Sigmoid colon (tissue), 7 donors: Measurements from ENCODE around the gene TENM4. TPM values are rescaled to one million over a fixed set of nuclear protein-coding genes. Genes with fewer than 3 reads are reported as not detected.

Experiments used
- DNase-seq: peaks from one replicate; pipeline ENCODE4 v3.0.0-alpha.2; 2019
- H3K27ac ChIP-seq, 4 donors: fragments of 200-600 bp; sonication (generic); one replicate each; pipeline ENCODE4 v1.5.1; 2016 to 2019; ENCODE audit warnings: mild to moderate bottlenecking in 1 of 4
- H3K27me3 ChIP-seq, 3 donors: fragments of 200-600 bp; sonication (generic); one replicate each; pipeline ENCODE4 v1.5.1; 2019; ENCODE audit warnings: mild to moderate bottlenecking in 1 of 3
- H3K36me3 ChIP-seq, 4 donors: fragments of 200-600 bp; sonication (generic); one replicate each; pipeline ENCODE4 v1.5.1; 2016 to 2019
- H3K4me1 ChIP-seq, 4 donors: fragments of 200-600 bp; sonication (generic); one replicate each; pipeline ENCODE4 v1.5.1; 2017 to 2019
- H3K4me3 ChIP-seq, 4 donors: fragments of 200-600 bp; sonication (generic); one replicate each; pipeline ENCODE4 v1.5.1; 2017 to 2019; ENCODE audit warnings: mild to moderate bottlenecking in 2 of 4, moderate library complexity in 1 of 4
- H3K9me3 ChIP-seq, 4 donors: fragments of 200-600 bp in 3 of 4; sonication (generic) in 3 of 4; one replicate each; pipeline versions ENCODE4 v1.5.1 to v1.6.1; 2013 to 2019
- CTCF ChIP-seq, 4 experiments: fragments of 450-650 bp in 3 of 4; fragments of 200-600 bp in 1 of 4; IDR thresholded peaks; one replicate each; pipeline ENCODE4 v1.5.1; 2016 to 2019; ENCODE audit warnings: antibody characterized with exemption in 4 of 4, mild to moderate bottlenecking in 3 of 4, moderate library complexity in 2 of 4
- EP300 ChIP-seq, 4 donors: sonication (generic); formaldehyde crosslinking; IDR thresholded peaks; one replicate each; pipeline ENCODE4 v1.6.1; 2017; ENCODE audit warnings: antibody characterized with exemption in 4 of 4
- POLR2A ChIP-seq, 2 donors: fragments of 450-650 bp; IDR thresholded peaks; one replicate each; pipeline ENCODE4 v1.6.1; 2016; ENCODE audit warnings: antibody characterized with exemption in 2 of 2, mild to moderate bottlenecking in 2 of 2, moderate library complexity in 2 of 2
- POLR2AphosphoS5 ChIP-seq, 4 donors: sonication (generic); formaldehyde crosslinking; IDR thresholded peaks; one replicate each; pipeline ENCODE4 v1.6.1; 2017; ENCODE audit warnings: antibody characterized with exemption in 4 of 4
- WGBS, 2 donors: extraction: QIAGEN DNeasy Blood & Tissue Kit; methylation state at CpG; one replicate each; pipeline ENCODE4 v1.1.7; 2013; 5-methylcytosine and 5-hydroxymethylcytosine counted together
- intact Hi-C: fragments of 100-400 bp; cut with DNase I; formaldehyde crosslinking; loops from one replicate; pipeline ENCODE4 v1.15.1; 2023
- polyA plus RNA-seq, 3 donors: library from polyadenylated mRNA; stranded (reverse); fragments of 200-250 nt; gene quantifications; one replicate each; pipeline ENCODE4 v1.2.3, GENCODE V29; 2013
- total RNA-seq, 4 donors: library from RNA; depleted of rRNA; stranded (reverse); fragments of >200 nt; gene quantifications; one replicate each; pipeline ENCODE4 v1.1.0, GENCODE V29; 2016
- donor health status: healthy with polysubstance abuse.
- donor health status: Bipolar disorder and iron deficiency.
- donor health status: healthy.

Gene TENM4
- total and polyA plus RNA-seq, 7 donors = 0.23 to 14.6 (median 1.9) TPM; not detected in 1

- Histone ChIP-seq H3K27ac (no peak overlapping the region), H3K36me3 (no peaks in the 10 kb centered on the region), H3K4me3 (no peak overlapping the region), H3K4me1 (no peaks in the 10 kb centered on the region), H3K9me3 (no peaks in the 10 kb centered on the region), H3K27me3 (no peaks in the 10 kb centered on the region)
- no peak for DNase-seq
- intact Hi-C loops = no loop called here
- TF ChIP-seq POLR2AphosphoS5 (IDR thresholded peaks at IDR 0.05) (no peak), CTCF (IDR thresholded peaks at IDR 0.05) (no peak), EP300 (IDR thresholded peaks at IDR 0.05) (no peak), POLR2A (IDR thresholded peaks at IDR 0.05) (no peak)
- WGBS, 2 donors = 57 to 68% methylated on average over 4 of the region's 4 CpGs
These were observed 233.9 kb downstream of the TENM4 start for GRCh38 chr11:79206951-79207350.

GRCh38 chr11:79205786-79206185 is 235.0 kb downstream of the TENM4 start:
- H3K36me3 ChIP-seq = no peaks in the 10 kb centered on the region
- TF ChIP-seq POLR2AphosphoS5 (IDR thresholded peaks at IDR 0.05) (no peak), POLR2A (IDR thresholded peaks at IDR 0.05) (no peak), CTCF (IDR thresholded peaks at IDR 0.05) (no peak), EP300 (IDR thresholded peaks at IDR 0.05) (no peak)
- 86 to 89% methylated on average over 1 of the region's 1 CpG for WGBS, 2 donors
- no peaks in the 10 kb centered on the region for H3K9me3 ChIP-seq
- no peaks in the 10 kb centered on the region for H3K4me1 ChIP-seq
- no peak overlapping the region for H3K27ac ChIP-seq
- DNase-seq = no peak
- intact Hi-C loops = no loop called here
- H3K27me3 ChIP-seq = no peaks in the 10 kb centered on the region
- no peak overlapping the region for H3K4me3 ChIP-seq

- Histone ChIP-seq H3K4me1 (no peaks in the 10 kb centered on the region), H3K27ac (no peak overlapping the region), H3K36me3 (no peaks in the 10 kb centered on the region), H3K27me3 (no peaks in the 10 kb centered on the region), H3K4me3 (no peak overlapping the region), H3K9me3 (no peaks in the 10 kb centered on the region)
- no peak for TF ChIP-seq POLR2A (IDR thresholded peaks at IDR 0.05)
- no peak for TF ChIP-seq POLR2AphosphoS5 (IDR thresholded peaks at IDR 0.05)
- no peak for TF ChIP-seq EP300 (IDR thresholded peaks at IDR 0.05)
- TF ChIP-seq CTCF (IDR thresholded peaks at IDR 0.05) = no peak
- DNase-seq = no peak
- intact Hi-C loops = no loop called here
- WGBS, 2 donors = 46 to 60% methylated on average over 3 of the region's 3 CpGs
These were observed 239.0 kb downstream of the TENM4 start for GRCh38 chr11:79201677-79202347.

GRCh38 chr11:79200398-79201070 is 240.3 kb downstream of the TENM4 start:
- Histone ChIP-seq H3K27me3 (no peaks in the 10 kb centered on the region), H3K27ac (no peak overlapping the region), H3K4me3 (no peak overlapping the region), H3K4me1 (no peaks in the 10 kb centered on the region), H3K36me3 (no peaks in the 10 kb centered on the region), H3K9me3 (no peaks in the 10 kb centered on the region)
- intact Hi-C loops = no loop called here
- 75 to 85% methylated on average over 5 of the region's 5 CpGs for WGBS, 2 donors
- no peak for DNase-seq
- no peak for TF ChIP-seq CTCF (IDR thresholded peaks at IDR 0.05)
- TF ChIP-seq EP300 (IDR thresholded peaks at IDR 0.05) = no peak
- TF ChIP-seq POLR2AphosphoS5 (IDR thresholded peaks at IDR 0.05) = no peak
- no peak for TF ChIP-seq POLR2A (IDR thresholded peaks at IDR 0.05)
